ENCODE results near the gene RASL11B. TPM values are rescaled to one million over a fixed set of nuclear protein-coding genes. Genes with fewer than 3 reads are reported as not detected.

Gene RASL11B
- total and polyA plus RNA-seq, 10 of the 15 experiments (the other 5 are each of a cell fraction or from before 2014, with no cell fraction given) = 0.06 to 0.45 (median 0.08) TPM; not detected in 5

DNA sequence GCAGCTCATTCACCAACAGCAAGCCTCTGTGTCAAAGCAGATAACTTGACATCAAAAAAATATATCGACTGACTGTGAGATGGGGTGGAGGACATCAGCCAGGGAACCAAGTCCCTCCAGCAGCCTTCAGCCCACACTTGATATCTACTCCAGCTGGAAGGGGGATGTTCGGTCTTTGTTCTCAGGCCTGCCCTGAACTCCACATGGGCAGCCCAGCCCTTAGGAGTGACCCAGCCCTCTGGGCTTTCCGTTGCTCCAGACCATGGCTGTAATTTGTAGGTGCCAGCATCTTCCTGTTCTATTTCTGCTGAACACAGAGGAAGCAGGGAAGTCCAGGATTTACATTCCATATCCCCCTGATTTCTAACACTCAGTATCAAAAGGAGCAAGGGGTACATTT lies 17.4 kb downstream of the RASL11B start:
- SMC1A ChIA-PET (ENCODE audit: uncharacterized antibody, unreplicated experiment) = no interaction called here
- FAIRE-seq = no peak
- no TSS peak for BruUV-seq (replicated peaks)

DNA sequence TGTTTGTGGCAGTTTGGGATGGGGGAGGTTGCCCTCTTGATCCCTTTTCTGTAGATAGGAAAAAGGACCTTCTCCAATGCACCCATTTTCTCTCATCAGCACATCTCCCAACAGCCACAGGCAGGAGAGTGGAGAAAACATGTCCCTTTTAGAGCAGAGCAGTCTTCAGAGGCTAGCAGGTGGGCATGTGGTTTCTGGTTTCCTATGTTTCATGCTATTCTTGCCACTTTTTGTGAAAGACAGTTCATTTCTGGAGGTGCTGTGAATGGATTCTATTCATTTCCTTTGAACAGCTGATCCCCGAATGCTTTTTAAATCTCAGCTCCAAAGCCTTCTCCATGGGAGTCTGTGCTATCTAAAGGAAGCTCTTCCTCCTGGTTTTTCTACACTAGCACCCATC lies 18.9 kb downstream of the RASL11B start:
- no TSS peak for BruUV-seq (replicated peaks)
- no peak for FAIRE-seq

More for the DNA sequence above, 17.4 kb downstream of the RASL11B start:
- Histone ChIP-seq H3K9ac (ENCODE audit: control insufficient read depth, insufficient read depth, low read length) (no peak overlapping the region), H3K79me2 (ENCODE audit: control insufficient read depth, insufficient read depth, low read length) (no peaks in the 10 kb centered on the region), H3K4me2 (ENCODE audit: control insufficient read depth, insufficient read depth) (no peak overlapping the region), H3K27ac (ENCODE audit: control insufficient read depth, insufficient read depth) (no peak overlapping the region), H3K36me3 (ENCODE audit: control insufficient read depth in 2 of 2, insufficient read depth in 2 of 2, low read length in 1 of 2) (peaks cover 0 to 2% of the 10 kb centered on the region in 2 experiments; a peak in 1 of 4 replicates), H3K4me3 (no peak overlapping the region), H3K27me3 (replicated peaks in 1 of 2; ENCODE audit: control insufficient read depth in 2 of 2, insufficient read depth in 2 of 2, low read length in 1 of 2) (no peaks in the 10 kb centered on the region), H2AFZ (ENCODE audit: control insufficient read depth, low read depth, low read length) (no peak overlapping the region), H4K20me1 (ENCODE audit: control insufficient read depth, insufficient read depth) (no peaks in the 10 kb centered on the region), H3K9me3 (replicated peaks; ENCODE audit: control insufficient read depth, insufficient read depth, low read length) (no peaks in the 10 kb centered on the region), H3K4me1 (ENCODE audit: control insufficient read depth, insufficient read depth, low read length) (no peaks in the 10 kb centered on the region)
- POLR2A ChIA-PET = no interaction called here
- ATAC-seq (no peak), DNase-seq (ENCODE audit: low read depth, low spot score) (no peak)
- TF ChIP-seq, protein P1, sequence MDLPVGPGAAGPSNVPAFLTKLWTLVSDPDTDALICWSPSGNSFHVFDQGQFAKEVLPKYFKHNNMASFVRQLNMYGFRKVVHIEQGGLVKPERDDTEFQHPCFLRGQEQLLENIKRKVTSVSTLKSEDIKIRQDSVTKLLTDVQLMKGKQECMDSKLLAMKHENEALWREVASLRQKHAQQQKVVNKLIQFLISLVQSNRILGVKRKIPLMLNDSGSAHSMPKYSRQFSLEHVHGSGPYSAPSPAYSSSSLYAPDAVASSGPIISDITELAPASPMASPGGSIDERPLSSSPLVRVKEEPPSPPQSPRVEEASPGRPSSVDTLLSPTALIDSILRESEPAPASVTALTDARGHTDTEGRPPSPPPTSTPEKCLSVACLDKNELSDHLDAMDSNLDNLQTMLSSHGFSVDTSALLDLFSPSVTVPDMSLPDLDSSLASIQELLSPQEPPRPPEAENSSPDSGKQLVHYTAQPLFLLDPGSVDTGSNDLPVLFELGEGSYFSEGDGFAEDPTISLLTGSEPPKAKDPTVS (IDR thresholded peaks at IDR 0.05; ENCODE audit: low read depth, low read length) = no peak
- TF ChIP-seq EZH2 (IDR thresholded peaks at IDR 0.05; ENCODE audit: borderline replicate concordance, control insufficient read depth, low read depth, low read length) (no peak), RELA (IDR thresholded peaks at IDR 0.05; ENCODE audit: borderline replicate concordance, partially characterized antibody) (no peak)
- in situ Hi-C loops (cut with MboI) (no loop called here), intact Hi-C loops (cut with micrococcal nuclease; ENCODE audit: unreplicated experiment) (no loop called here)
- 82% methylated on average over 3 of the region's 3 CpGs for WGBS (ENCODE audit: insufficient coverage, insufficient replicate concordance, low lambda C conversion rate, missing lambda C conversion rate)
- CTCF ChIA-PET = no interaction called here
- RAD21 ChIA-PET (ENCODE audit: unreplicated experiment) = no interaction called here

More for the DNA sequence above, 18.9 kb downstream of the RASL11B start:
- Histone ChIP-seq H3K4me2 (ENCODE audit: control insufficient read depth, insufficient read depth) (no peak overlapping the region), H3K4me3 (no peak overlapping the region), H3K27me3 (replicated peaks in 1 of 2; ENCODE audit: control insufficient read depth in 2 of 2, insufficient read depth in 2 of 2, low read length in 1 of 2) (no peaks in the 10 kb centered on the region), H3K79me2 (ENCODE audit: control insufficient read depth, insufficient read depth, low read length) (no peaks in the 10 kb centered on the region), H4K20me1 (ENCODE audit: control insufficient read depth, insufficient read depth) (no peaks in the 10 kb centered on the region), H3K9me3 (replicated peaks; ENCODE audit: control insufficient read depth, insufficient read depth, low read length) (no peaks in the 10 kb centered on the region), H3K27ac (ENCODE audit: control insufficient read depth, insufficient read depth) (no peak overlapping the region), H2AFZ (ENCODE audit: control insufficient read depth, low read depth, low read length) (no peak overlapping the region), H3K36me3 (ENCODE audit: control insufficient read depth in 2 of 2, insufficient read depth in 2 of 2, low read length in 1 of 2) (peaks cover 0 to 2% of the 10 kb centered on the region in 2 experiments; a peak in 2 of 4 replicates), H3K4me1 (ENCODE audit: control insufficient read depth, insufficient read depth, low read length) (no peaks in the 10 kb centered on the region), H3K9ac (ENCODE audit: control insufficient read depth, insufficient read depth, low read length) (no peak overlapping the region)
- TF ChIP-seq MTA3 (IDR thresholded peaks at IDR 0.05; ENCODE audit: borderline replicate concordance, low read length) (no peak), EP300 (IDR thresholded peaks at IDR 0.05; ENCODE audit: borderline replicate concordance in 1 of 2, control insufficient read depth in 1 of 2, low read depth in 2 of 2, low read length in 2 of 2) (no peak), TCF7 (IDR thresholded peaks at IDR 0.05; ENCODE audit: borderline replicate concordance) (no peak), ASH2L (IDR thresholded peaks at IDR 0.05; ENCODE audit: borderline replicate concordance, low read depth) (no peak), HDAC6 (IDR thresholded peaks at IDR 0.05; ENCODE audit: unreplicated experiment) (no peak), NRF1 (conservative IDR thresholded peaks at IDR 0.05; ENCODE audit: low read depth, low read length) (no peak)
- TF ChIP-seq, protein P2, sequence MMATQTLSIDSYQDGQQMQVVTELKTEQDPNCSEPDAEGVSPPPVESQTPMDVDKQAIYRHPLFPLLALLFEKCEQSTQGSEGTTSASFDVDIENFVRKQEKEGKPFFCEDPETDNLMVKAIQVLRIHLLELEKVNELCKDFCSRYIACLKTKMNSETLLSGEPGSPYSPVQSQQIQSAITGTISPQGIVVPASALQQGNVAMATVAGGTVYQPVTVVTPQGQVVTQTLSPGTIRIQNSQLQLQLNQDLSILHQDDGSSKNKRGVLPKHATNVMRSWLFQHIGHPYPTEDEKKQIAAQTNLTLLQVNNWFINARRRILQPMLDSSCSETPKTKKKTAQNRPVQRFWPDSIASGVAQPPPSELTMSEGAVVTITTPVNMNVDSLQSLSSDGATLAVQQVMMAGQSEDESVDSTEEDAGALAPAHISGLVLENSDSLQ (IDR thresholded peaks at IDR 0.05) = no peak
- TF ChIP-seq, protein P3, sequence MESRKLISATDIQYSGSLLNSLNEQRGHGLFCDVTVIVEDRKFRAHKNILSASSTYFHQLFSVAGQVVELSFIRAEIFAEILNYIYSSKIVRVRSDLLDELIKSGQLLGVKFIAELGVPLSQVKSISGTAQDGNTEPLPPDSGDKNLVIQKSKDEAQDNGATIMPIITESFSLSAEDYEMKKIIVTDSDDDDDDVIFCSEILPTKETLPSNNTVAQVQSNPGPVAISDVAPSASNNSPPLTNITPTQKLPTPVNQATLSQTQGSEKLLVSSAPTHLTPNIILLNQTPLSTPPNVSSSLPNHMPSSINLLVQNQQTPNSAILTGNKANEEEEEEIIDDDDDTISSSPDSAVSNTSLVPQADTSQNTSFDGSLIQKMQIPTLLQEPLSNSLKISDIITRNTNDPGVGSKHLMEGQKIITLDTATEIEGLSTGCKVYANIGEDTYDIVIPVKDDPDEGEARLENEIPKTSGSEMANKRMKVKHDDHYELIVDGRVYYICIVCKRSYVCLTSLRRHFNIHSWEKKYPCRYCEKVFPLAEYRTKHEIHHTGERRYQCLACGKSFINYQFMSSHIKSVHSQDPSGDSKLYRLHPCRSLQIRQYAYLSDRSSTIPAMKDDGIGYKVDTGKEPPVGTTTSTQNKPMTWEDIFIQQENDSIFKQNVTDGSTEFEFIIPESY (IDR thresholded peaks at IDR 0.05) = no peak
- DNase-seq (ENCODE audit: low read depth, low spot score) = no peak
- POLR2A ChIA-PET = no interaction called here
- SMC1A ChIA-PET (ENCODE audit: uncharacterized antibody, unreplicated experiment) = no interaction called here
- RAD21 ChIA-PET (ENCODE audit: unreplicated experiment) = no interaction called here
- WGBS (ENCODE audit: insufficient coverage, insufficient replicate concordance, low lambda C conversion rate, missing lambda C conversion rate) = 100% methylated on average over 1 of the region's 1 CpG
- no peak for ATAC-seq
- in situ Hi-C loops (cut with MboI) = no loop called here
- CTCF ChIA-PET = interaction anchor here (3.9 kb wide), 1 partner anchor 30 kb away, joined by 18 read pairs; no protein-coding TSS in a partner anchor
- intact Hi-C loops (cut with micrococcal nuclease; ENCODE audit: unreplicated experiment) = no loop called here
